WERI-Rb-1 (cell line): ENCODE results near the gene OR4F15.

ENCODE experiments used
- DNase-seq: peaks from one replicate; pipeline ENCODE4 v3.0.0-alpha.2; 2020
- H3K27ac ChIP-seq: fragments of 250-450 bp; sonication (Bioruptor Pico); 2 replicates; pipeline ENCODE4 v1.5.1; 2020; ENCODE audit warnings: mild to moderate bottlenecking, moderate library complexity
- H3K27me3 ChIP-seq: fragments of 250-450 bp; sonication (Bioruptor Pico); 2 replicates; pipeline ENCODE4 v1.5.1; 2021; ENCODE audit warnings: mild to moderate bottlenecking, low read depth, moderate library complexity; ENCODE audit not compliant: insufficient read depth, severe bottlenecking
- H3K36me3 ChIP-seq: fragments of 250-450 bp; sonication (Bioruptor Pico); 2 replicates; pipeline ENCODE4 v1.5.1; 2020; ENCODE audit warnings: mild to moderate bottlenecking, moderate library complexity
- H3K4me3 ChIP-seq: 2 replicates; pipeline ENCODE4 v1.5.1; 2011; ENCODE audit warnings: low read depth, mild to moderate bottlenecking, control low read depth, low read length
- H3K9me3 ChIP-seq: fragments of 250-450 bp; sonication (Bioruptor Pico); 2 replicates; pipeline ENCODE4 v1.5.1; 2021; ENCODE audit warnings: mild to moderate bottlenecking, moderate library complexity; ENCODE audit not compliant: severe bottlenecking
- TF ChIP-seq, protein P1 (sequence below): IDR thresholded peaks from 2 replicates; pipeline ENCODE4 v1.5.1; 2011; ENCODE audit warnings: low read depth, mild to moderate bottlenecking, control low read depth, inconsistent platforms, low read length

The OR4F15 gene

DNA sequence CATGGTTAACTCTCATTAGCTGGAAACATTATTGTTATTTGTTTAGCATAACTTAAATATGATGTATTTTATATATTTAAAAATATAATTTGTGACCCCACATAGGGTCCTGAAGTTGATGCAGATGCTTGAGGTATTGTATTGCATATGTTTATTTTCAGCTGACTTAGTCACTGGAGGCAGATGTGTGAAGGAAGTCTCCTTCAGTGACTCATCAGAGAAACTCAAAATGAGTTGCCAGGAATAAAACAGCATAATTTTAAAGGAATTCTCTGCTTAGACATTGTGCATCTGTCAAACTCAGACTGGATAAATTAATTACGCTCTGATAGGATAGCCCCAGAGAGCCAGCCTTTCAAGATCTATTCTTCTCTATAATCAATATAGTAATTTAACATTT is 16.5 kb upstream of the OR4F15 start:
- H3K27ac ChIP-seq = no peak overlapping the region
- TF ChIP-seq, protein P1, sequence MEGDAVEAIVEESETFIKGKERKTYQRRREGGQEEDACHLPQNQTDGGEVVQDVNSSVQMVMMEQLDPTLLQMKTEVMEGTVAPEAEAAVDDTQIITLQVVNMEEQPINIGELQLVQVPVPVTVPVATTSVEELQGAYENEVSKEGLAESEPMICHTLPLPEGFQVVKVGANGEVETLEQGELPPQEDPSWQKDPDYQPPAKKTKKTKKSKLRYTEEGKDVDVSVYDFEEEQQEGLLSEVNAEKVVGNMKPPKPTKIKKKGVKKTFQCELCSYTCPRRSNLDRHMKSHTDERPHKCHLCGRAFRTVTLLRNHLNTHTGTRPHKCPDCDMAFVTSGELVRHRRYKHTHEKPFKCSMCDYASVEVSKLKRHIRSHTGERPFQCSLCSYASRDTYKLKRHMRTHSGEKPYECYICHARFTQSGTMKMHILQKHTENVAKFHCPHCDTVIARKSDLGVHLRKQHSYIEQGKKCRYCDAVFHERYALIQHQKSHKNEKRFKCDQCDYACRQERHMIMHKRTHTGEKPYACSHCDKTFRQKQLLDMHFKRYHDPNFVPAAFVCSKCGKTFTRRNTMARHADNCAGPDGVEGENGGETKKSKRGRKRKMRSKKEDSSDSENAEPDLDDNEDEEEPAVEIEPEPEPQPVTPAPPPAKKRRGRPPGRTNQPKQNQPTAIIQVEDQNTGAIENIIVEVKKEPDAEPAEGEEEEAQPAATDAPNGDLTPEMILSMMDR = no peak
- no peak overlapping the region for H3K4me3 ChIP-seq
- H3K36me3 ChIP-seq = no peaks in the 10 kb centered on the region
- H3K9me3 ChIP-seq = no peaks in the 10 kb centered on the region
- no peak for DNase-seq
- H3K27me3 ChIP-seq = no peaks in the 10 kb centered on the region

DNA sequence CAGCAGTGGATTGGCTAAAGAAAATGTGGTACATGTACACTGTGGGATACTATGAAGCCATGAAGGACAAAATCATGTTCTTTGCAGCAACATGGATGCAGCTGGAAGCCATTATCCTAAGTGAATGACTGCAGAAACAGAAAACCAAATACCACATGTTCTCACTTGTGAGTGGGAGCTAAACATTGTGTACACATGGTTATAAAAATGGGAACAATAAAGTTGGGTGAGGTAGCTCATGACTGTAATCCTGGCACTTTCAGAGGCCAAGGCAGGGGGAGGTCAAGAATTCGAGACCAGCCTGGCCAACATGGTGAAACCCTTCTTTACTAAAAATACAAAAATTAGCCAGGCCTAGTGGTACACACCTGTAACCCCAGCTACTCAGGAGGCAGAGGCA is 12.3 kb upstream of the OR4F15 start:
- TF ChIP-seq, protein P1 = no peak
- no peak overlapping the region for H3K27ac ChIP-seq
- H3K36me3 ChIP-seq = no peaks in the 10 kb centered on the region
- no peaks in the 10 kb centered on the region for H3K27me3 ChIP-seq
- no peak overlapping the region for H3K4me3 ChIP-seq
- no peaks in the 10 kb centered on the region for H3K9me3 ChIP-seq
- no peak for DNase-seq

DNA sequence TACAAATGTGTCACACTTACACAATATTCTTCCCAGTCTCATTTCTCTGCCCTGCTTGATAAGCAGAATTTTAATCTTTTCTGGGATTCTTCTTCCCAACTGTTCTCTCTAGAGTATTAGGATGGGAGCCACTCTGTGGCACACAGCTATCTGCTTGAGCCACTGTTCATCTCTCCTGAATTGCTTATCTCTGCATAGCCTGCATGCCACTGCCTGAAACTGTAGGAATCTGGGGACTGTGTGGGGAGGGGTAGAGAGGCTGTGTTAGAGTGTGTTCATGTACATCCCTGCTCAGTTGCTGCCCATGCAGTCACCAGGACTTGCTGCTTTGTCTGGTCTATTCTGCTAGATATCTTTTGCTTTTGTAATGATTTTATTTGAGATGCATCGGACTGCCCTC is 11.0 kb upstream of the OR4F15 start:
- H3K27ac ChIP-seq = no peak overlapping the region
- H3K27me3 ChIP-seq = no peaks in the 10 kb centered on the region
- H3K4me3 ChIP-seq = no peak overlapping the region
- no peaks in the 10 kb centered on the region for H3K9me3 ChIP-seq
- no peak for DNase-seq
- no peaks in the 10 kb centered on the region for H3K36me3 ChIP-seq
- TF ChIP-seq, protein P1 = no peak

DNA sequence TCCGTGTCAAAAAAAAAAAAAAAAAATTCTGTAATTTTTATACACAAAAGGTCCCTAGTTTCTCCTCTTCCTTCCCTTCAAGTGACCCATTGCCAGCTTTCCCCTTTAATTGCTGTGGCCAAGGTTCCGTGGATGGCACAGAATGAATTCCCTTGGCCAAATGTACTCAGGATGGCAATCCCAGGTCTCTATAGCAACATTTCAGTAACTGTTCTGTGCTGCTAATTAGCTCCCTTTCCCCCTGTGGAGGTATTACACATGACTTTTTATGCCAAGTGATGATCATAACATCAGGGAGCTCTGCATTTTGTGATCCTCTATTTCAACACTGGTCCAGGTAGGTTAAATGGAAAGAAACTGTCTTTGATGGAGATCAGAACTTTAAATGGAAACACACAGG is 8.8 kb upstream of the OR4F15 start, which contains the start of gene OR4F6:
OR4F6 (plus strand) TSS at position 301 of the 400 bp plus-strand sequence. CDS start 2,211 bp downstream, outside the sequence.
- DNase-seq = no peak
- no peaks in the 10 kb centered on the region for H3K36me3 ChIP-seq
- no peaks in the 10 kb centered on the region for H3K9me3 ChIP-seq
- H3K27ac ChIP-seq = no peak within 1 kb of the TSS
- TF ChIP-seq, protein P1 = no peak
- H3K4me3 ChIP-seq = no peak within 1 kb of the TSS
- H3K27me3 ChIP-seq = no peaks in the 10 kb centered on the region

DNA sequence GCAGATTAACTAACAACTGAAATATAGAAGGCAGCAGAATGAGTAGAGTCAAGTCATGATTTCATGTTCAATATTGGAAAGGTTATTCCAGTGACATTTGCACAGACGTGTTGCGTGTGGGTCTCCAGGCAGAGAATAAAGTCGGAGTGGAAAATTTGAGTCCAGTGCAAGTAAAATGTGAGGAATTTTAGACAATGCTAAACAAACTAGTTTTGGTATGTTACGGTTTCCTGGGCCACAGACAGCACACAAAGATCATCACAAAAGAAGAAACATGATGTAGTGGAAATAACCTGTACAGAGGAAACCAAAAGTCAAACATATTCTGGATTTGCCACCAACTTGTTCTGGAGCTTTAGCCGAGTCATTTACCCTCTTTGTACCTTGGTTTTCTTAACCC is 8.3 kb upstream of the OR4F15 start:
- Histone ChIP-seq H3K27ac (no peak overlapping the region), H3K9me3 (no peaks in the 10 kb centered on the region), H3K4me3 (no peak overlapping the region), H3K36me3 (no peaks in the 10 kb centered on the region), H3K27me3 (no peaks in the 10 kb centered on the region)
- TF ChIP-seq, protein P1 = no peak
- no peak for DNase-seq

DNA sequence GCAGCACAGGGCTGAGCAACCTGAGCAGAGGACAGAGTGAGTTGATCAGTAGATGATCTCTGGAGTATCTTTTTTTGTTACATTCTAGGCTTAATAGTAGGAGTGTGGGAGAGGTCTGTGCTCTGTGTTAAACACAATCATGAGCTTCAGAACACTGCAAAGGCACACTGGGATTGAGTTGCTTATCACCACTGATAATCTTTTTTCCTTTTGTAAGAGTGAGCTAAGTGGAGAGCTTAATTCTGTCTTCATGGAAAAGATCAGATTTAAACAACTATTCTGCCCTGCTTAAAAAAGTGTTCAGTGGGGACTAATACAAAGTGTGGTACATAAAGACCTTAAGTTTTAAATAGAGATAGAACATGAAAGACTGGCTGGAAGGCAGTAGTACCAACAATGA is 7.6 kb upstream of the OR4F15 start:
- TF ChIP-seq, protein P1 = no peak

More for the DNA sequence above, 7.6 kb upstream of the OR4F15 start:
- DNase-seq = no peak
- no peaks in the 10 kb centered on the region for H3K9me3 ChIP-seq
- H3K27ac ChIP-seq = no peak overlapping the region
- no peaks in the 10 kb centered on the region for H3K27me3 ChIP-seq
- no peak overlapping the region for H3K4me3 ChIP-seq
- no peaks in the 10 kb centered on the region for H3K36me3 ChIP-seq
